Mucosa of descending colon (tissue), 3 donors: ENCODE measurements around the gene RABGEF1. TPM values are rescaled to one million over a fixed set of nuclear protein-coding genes. Genes with fewer than 3 reads are reported as not detected.
"Not testable (repeated sequence)": the region's sequence is repeated elsewhere in the genome, so short reads cannot be mapped to it uniquely, and the experiment has no call there.

Source experiments
- ATAC-seq: fragments of 200-7000 bp; cut with Tn5 transposase; one replicate; pipeline ENCODE4 v1.9.1; 2020; ENCODE audit warnings: mild to moderate bottlenecking, moderate library complexity
- DNase-seq, 3 donors: peaks; one replicate each; pipeline ENCODE4 v3.0.0-alpha.2; 2020
- H3K36me3 ChIP-seq: fragments of 200-600 bp; one replicate; pipeline ENCODE4 v1.8.0; 2021; ENCODE audit warnings: low read depth, mild to moderate bottlenecking
- H3K4me1 ChIP-seq: fragments of 200-600 bp; one replicate; pipeline ENCODE4 v1.8.0; 2021; ENCODE audit warnings: low read depth, mild to moderate bottlenecking
- H3K4me3 ChIP-seq: fragments of 200-600 bp; one replicate; pipeline ENCODE4 v1.8.0; 2021; ENCODE audit warnings: mild to moderate bottlenecking
- H3K9me3 ChIP-seq: fragments of 200-600 bp; one replicate; pipeline ENCODE4 v1.8.0; 2021; ENCODE audit warnings: mild to moderate bottlenecking
- intact Hi-C, 2 donors: fragments of 100-400 bp; cut with DNase I in 1 of 2; cut with micrococcal nuclease in 1 of 2; formaldehyde crosslinking; loops; one replicate each; pipeline versions ENCODE4 v1.11.0 to v1.11.1; 2022; cut with DNase I, micrococcal nuclease
- total RNA-seq, 3 donors: library from RNA; stranded (reverse); fragmentation: NEBNext Ultra II Directional in 2 of 3; extraction: Animal tissue kit (Norgen Biotek cat#: 25700) in 2 of 3; gene quantifications; one replicate each; pipeline versions ENCODE4 v1.2.1 to v1.2.4, GENCODE V29; 2021 to 2023
- TF ChIP-seq, protein P1 (sequence below): fragments of 200-600 bp; IDR thresholded peaks from one replicate; pipeline ENCODE4 v1.8.0; 2022; ENCODE audit warnings: antibody characterized with exemption, mild to moderate bottlenecking
- donor health status: DM: no; HTN: no; CAD: no; lungs with moderate emphysema.
- donor health status: DM: no; HTN: no; CAD: no.
- donor health status: DM: no; HTN: yes; CAD: no.

RABGEF1 gene
- total RNA-seq, 3 donors from 2014 or later: 25.0 to 31.7 (median 26.9) TPM

- ATAC-seq: no peak
- TF ChIP-seq, protein P1, sequence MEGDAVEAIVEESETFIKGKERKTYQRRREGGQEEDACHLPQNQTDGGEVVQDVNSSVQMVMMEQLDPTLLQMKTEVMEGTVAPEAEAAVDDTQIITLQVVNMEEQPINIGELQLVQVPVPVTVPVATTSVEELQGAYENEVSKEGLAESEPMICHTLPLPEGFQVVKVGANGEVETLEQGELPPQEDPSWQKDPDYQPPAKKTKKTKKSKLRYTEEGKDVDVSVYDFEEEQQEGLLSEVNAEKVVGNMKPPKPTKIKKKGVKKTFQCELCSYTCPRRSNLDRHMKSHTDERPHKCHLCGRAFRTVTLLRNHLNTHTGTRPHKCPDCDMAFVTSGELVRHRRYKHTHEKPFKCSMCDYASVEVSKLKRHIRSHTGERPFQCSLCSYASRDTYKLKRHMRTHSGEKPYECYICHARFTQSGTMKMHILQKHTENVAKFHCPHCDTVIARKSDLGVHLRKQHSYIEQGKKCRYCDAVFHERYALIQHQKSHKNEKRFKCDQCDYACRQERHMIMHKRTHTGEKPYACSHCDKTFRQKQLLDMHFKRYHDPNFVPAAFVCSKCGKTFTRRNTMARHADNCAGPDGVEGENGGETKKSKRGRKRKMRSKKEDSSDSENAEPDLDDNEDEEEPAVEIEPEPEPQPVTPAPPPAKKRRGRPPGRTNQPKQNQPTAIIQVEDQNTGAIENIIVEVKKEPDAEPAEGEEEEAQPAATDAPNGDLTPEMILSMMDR: no peak
- no peaks in the 10 kb centered on the region for H3K36me3 ChIP-seq
- no peaks in the 10 kb centered on the region for H3K4me1 ChIP-seq
- intact Hi-C loops: no loop called here
- no peak overlapping the region for H3K4me3 ChIP-seq
- H3K9me3 ChIP-seq: no peaks in the 10 kb centered on the region
- DNase-seq: no peak
Observed at GRCh38 chr7:66815951-66816350, 75.4 kb downstream of the RABGEF1 start.

GRCh38 chr7:66816658-66817057, 76.1 kb downstream of the RABGEF1 start:
- H3K9me3 ChIP-seq, H3K36me3 ChIP-seq, DNase-seq, H3K4me3 ChIP-seq, intact Hi-C loops, H3K4me1 ChIP-seq, ATAC-seq: not testable (repeated sequence)

DNA sequence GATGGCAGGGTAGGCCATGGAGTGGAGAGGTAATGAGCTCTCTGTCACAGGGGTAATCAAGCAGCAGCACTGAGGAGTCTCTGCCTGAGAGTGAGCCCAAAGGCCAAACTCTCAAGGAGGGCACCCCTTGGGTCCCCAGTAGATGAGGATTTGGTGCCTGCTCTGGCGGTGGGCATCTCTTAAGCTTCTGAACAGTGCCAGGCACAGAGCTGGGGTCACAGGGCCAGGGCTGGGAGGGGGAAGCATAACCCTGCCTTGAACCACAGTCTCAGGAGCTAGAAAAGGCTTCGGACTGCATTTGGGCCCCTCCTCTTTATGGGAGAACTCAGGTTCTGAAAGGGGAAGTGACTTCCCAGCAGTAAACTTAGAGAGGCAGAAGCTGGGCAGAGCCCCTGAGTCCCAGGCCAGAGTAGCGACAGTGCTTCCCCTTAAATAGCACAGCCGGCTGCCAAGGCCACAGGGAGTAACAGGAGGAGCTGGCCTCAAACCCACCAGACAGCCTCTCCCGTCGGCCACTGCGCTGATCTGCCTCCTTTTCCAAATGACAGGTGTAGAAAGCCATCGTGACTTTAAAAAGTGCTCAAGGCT, 76.8 kb downstream of the RABGEF1 start:
- DNase-seq, H3K9me3 ChIP-seq, H3K36me3 ChIP-seq, H3K4me1 ChIP-seq, intact Hi-C loops, H3K4me3 ChIP-seq: not testable (repeated sequence)
- ATAC-seq: peak; percentile 60

DNA sequence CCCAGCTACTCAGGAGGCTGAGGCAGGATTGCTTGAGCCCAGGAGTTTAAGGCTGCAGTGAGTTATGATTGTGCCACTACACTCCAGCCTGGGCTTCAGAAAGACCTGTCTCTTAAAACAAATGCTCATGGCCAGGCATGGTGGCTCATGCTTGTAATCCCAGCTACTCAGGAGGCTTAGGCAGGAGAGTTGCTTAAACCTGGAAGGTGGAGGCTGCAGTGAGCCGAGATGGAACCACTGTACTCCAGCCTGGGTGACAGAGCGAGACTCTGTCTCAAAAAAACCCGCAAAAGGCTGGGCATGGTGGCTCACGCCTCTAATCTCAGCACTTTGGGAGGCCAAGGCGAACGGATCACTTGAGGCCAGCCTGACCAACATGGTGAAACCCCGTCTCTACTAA, 77.4 kb downstream of the RABGEF1 start:
- DNase-seq, H3K36me3 ChIP-seq, H3K4me3 ChIP-seq, intact Hi-C loops, H3K9me3 ChIP-seq, ATAC-seq, H3K4me1 ChIP-seq: not testable (repeated sequence)

DNA sequence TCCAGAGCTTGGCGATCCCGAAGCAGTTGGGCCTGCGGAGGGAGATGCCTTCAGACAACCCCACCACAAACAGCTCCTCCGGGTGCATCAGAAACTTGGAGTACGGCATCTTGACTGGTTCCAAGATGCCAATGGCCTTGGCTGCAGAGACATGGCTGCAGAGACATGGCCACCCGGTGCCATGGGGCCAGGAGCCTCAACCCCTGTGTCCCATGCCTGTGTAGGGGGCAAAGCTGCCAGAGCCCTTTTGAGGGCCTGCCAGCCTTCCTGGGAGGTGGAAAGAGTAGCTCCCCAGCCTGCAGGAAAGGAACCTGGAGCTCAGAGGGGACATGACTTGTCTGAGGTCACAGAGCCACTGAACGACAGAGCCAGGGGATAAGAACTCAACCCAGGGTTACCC, 83.5 kb downstream of the RABGEF1 start:
- Histone ChIP-seq H3K9me3 (peaks cover 3% of the 10 kb centered on the region), H3K4me3 (no peak overlapping the region), H3K4me1 (no peaks in the 10 kb centered on the region), H3K36me3 (no peaks in the 10 kb centered on the region)
- no peak for DNase-seq
- no peak for ATAC-seq
- TF ChIP-seq, protein P1: no peak
- intact Hi-C loops: no loop called here

GRCh38 chr7:66825538-66825937, 85.0 kb downstream of the RABGEF1 start:
- H3K9me3 ChIP-seq, intact Hi-C loops, H3K36me3 ChIP-seq, H3K4me1 ChIP-seq, H3K4me3 ChIP-seq: not testable (repeated sequence)
- DNase-seq: peak in 2 of 3 donors; percentile 39 to 51
- ATAC-seq: peak; percentile 78

DNA sequence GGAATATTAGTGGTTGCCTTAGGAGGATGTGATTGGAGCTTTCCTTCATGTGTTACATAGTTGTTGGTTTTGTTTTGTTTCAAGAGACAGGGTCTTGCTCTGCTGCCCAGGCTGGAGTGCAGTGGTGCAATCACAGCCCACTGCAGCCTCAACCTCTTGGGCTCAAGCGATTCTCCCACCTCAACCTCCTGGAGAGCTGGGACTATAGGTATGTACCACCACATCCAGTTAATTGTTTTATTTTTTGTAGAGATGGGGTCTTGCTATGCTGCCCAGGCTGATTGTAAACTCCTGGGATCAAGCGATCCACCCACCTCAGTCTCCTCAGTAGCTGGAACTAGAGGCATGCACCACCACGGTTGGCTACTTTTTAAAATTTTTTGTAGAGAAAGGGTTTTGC, 86.1 kb downstream of the RABGEF1 start:
- TF ChIP-seq, protein P1: no peak
- H3K4me1 ChIP-seq: no peaks in the 10 kb centered on the region
- intact Hi-C loops: no loop called here
- H3K36me3 ChIP-seq: no peaks in the 10 kb centered on the region
- DNase-seq (no peak), ATAC-seq (no peak)
- H3K9me3 ChIP-seq: peaks cover 3% of the 10 kb centered on the region
- no peak overlapping the region for H3K4me3 ChIP-seq

DNA sequence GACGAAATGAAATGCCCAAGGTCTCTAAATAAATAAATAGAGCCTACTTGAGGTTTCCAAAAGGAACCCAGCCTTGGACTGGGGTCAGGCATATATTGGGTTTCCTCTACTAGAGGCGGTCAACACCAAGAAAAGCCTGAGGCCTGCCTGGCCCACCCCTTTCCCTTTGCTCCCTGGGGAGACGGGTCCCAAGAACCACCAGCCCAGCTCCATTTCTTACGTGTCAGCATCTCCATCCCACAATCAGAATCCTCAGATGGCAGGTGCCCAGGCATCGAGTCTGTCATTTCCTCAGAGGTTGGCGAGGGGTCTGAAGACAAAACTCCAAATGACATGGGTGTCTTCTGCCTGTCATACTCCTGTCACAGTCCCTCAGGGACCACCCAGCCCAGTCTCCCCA, 90.4 kb downstream of the RABGEF1 start:
- H3K9me3 ChIP-seq, intact Hi-C loops, H3K36me3 ChIP-seq, H3K4me1 ChIP-seq, ATAC-seq, DNase-seq, H3K4me3 ChIP-seq: not testable (repeated sequence)
